NCI-H446 treated with DMSO at 0.1 percent for 48 hours (cell line): ENCODE data around the gene ARHGAP40.

ENCODE experiments used
- DNase-seq: peaks from one replicate; lab custom pipeline; 2025; lab: John Stamatoyannopoulos, UW

ARHGAP40 gene

GRCh38 chr20:38650010-38650409 is 48.4 kb downstream of the ARHGAP40 start:
- no peak for DNase-seq

GRCh38 chr20:38651154-38651553 is 49.5 kb downstream of the ARHGAP40 start:
- no peak for DNase-seq

- DNase-seq = no peak
Observed at GRCh38 chr20:38651562-38651961, 50.0 kb downstream of the ARHGAP40 start.

- DNase-seq = no peak
Observed at GRCh38 chr20:38652995-38653394, 51.4 kb downstream of the ARHGAP40 start.

- no peak for DNase-seq
Observed at GRCh38 chr20:38657390-38657789, 55.8 kb downstream of the ARHGAP40 start.

- DNase-seq = no peak
Observed at GRCh38 chr20:38658879-38659596, 57.4 kb downstream of the ARHGAP40 start.

GRCh38 chr20:38659597-38659880 is 57.9 kb downstream of the ARHGAP40 start:
- DNase-seq = no peak

- DNase-seq = no peak
Observed at GRCh38 chr20:38660429-38660828, 58.8 kb downstream of the ARHGAP40 start.

GRCh38 chr20:38663660-38664059 is 62.1 kb downstream of the ARHGAP40 start:
- no peak for DNase-seq

GRCh38 chr20:38664284-38664683 is 62.7 kb downstream of the ARHGAP40 start:
- DNase-seq = no peak

GRCh38 chr20:38665094-38665493 is 63.5 kb downstream of the ARHGAP40 start:
- DNase-seq = peak; percentile 21

GRCh38 chr20:38665506-38666285 is 64.1 kb downstream of the ARHGAP40 start:
- no peak for DNase-seq

GRCh38 chr20:38667417-38667956 is 65.9 kb downstream of the ARHGAP40 start:
- no peak for DNase-seq

GRCh38 chr20:38669688-38670087 is 68.1 kb downstream of the ARHGAP40 start:
- DNase-seq = no peak

GRCh38 chr20:38670786-38671185 is 69.2 kb downstream of the ARHGAP40 start:
- no peak for DNase-seq

GRCh38 chr20:38671186-38671585 is 69.6 kb downstream of the ARHGAP40 start:
- DNase-seq = no peak

- DNase-seq = no peak
Observed at GRCh38 chr20:38671701-38672292, 70.2 kb downstream of the ARHGAP40 start.

- no peak for DNase-seq
Observed at GRCh38 chr20:38672504-38672903, 70.9 kb downstream of the ARHGAP40 start.

- no peak for DNase-seq
Observed at GRCh38 chr20:38673261-38673660, 71.7 kb downstream of the ARHGAP40 start.

- DNase-seq = no peak
Observed at GRCh38 chr20:38673725-38674091, 72.1 kb downstream of the ARHGAP40 start.

GRCh38 chr20:38674092-38674764 is 72.6 kb downstream of the ARHGAP40 start:
- DNase-seq = peak; percentile 14

- no peak for DNase-seq
Observed at GRCh38 chr20:38674765-38675133, 73.1 kb downstream of the ARHGAP40 start.

- no peak for DNase-seq
Observed at GRCh38 chr20:38676576-38676975, 75.0 kb downstream of the ARHGAP40 start.
